IPS-NIHi7 (cell line): ENCODE data around the gene LIMS4.
"Not testable (repeated sequence)": the region's sequence is repeated elsewhere in the genome, so short reads cannot be mapped to it uniquely, and the experiment has no call there.

ENCODE experiments used
- DNase-seq: peaks from one replicate; pipeline ENCODE4 v3.0.0; 2012; ENCODE audit warnings: mixed read lengths; ENCODE audit errors: extremely low spot score

Gene LIMS4

GRCh38 chr2:110472171-110473058 lies at the start of gene LIMS4:
TSS of gene LIMS4 (minus strand) at chr2:110472816. CDS start at chr2:110472778, 38 bp downstream.
- not testable (repeated sequence) for DNase-seq

GRCh38 chr2:110499755-110500377 lies 27.2 kb upstream of the LIMS4 start:
- DNase-seq = not testable (repeated sequence)

- DNase-seq = not testable (repeated sequence)
These were observed 23.4 kb upstream of the LIMS4 start for GRCh38 chr2:110496027-110496426.

GRCh38 chr2:110494488-110494887 lies 21.9 kb upstream of the LIMS4 start:
- DNase-seq = not testable (repeated sequence)

GRCh38 chr2:110488991-110489390 lies 16.4 kb upstream of the LIMS4 start:
- not testable (repeated sequence) for DNase-seq

- DNase-seq = not testable (repeated sequence)
These were observed 10.1 kb upstream of the LIMS4 start for GRCh38 chr2:110482697-110483096.

GRCh38 chr2:110481200-110481599 lies 8.6 kb upstream of the LIMS4 start:
- not testable (repeated sequence) for DNase-seq

- DNase-seq = not testable (repeated sequence)
These were observed 7.5 kb upstream of the LIMS4 start for GRCh38 chr2:110480084-110480483.

- DNase-seq = not testable (repeated sequence)
These were observed 4.8 kb upstream of the LIMS4 start for GRCh38 chr2:110477370-110477769.

- DNase-seq = not testable (repeated sequence)
These were observed 4.3 kb upstream of the LIMS4 start for GRCh38 chr2:110476952-110477351.

- not testable (repeated sequence) for DNase-seq
These were observed 3.2 kb upstream of the LIMS4 start for GRCh38 chr2:110475627-110476359.

GRCh38 chr2:110474898-110475297 lies 2.3 kb upstream of the LIMS4 start:
- DNase-seq = not testable (repeated sequence)

GRCh38 chr2:110473059-110473358 lies 393 bp upstream of the LIMS4 start:
- not testable (repeated sequence) for DNase-seq

- DNase-seq = not testable (repeated sequence)
These were observed 3.7 kb downstream of the LIMS4 start for GRCh38 chr2:110468921-110469320.

GRCh38 chr2:110465312-110465711 lies 7.3 kb downstream of the LIMS4 start:
- not testable (repeated sequence) for DNase-seq

- not testable (repeated sequence) for DNase-seq
These were observed 10.2 kb downstream of the LIMS4 start for GRCh38 chr2:110462458-110462857.

GRCh38 chr2:110460318-110460717 lies 12.3 kb downstream of the LIMS4 start:
- DNase-seq = not testable (repeated sequence)

- DNase-seq = not testable (repeated sequence)
These were observed 15.4 kb downstream of the LIMS4 start for GRCh38 chr2:110457214-110457590.

GRCh38 chr2:110456291-110457213 lies 16.1 kb downstream of the LIMS4 start:
- not testable (repeated sequence) for DNase-seq

- DNase-seq = not testable (repeated sequence)
These were observed 17.4 kb downstream of the LIMS4 start for GRCh38 chr2:110455080-110455670.

- not testable (repeated sequence) for DNase-seq
These were observed 21.7 kb downstream of the LIMS4 start for GRCh38 chr2:110450951-110451350.
